ENCODE data around the gene CYP2A6.

CYP2A6 gene

GRCh38 chr19:40798683-40799557 lies 51.3 kb downstream of the CYP2A6 start, which contains the start of gene EGLN2:
EGLN2 (plus strand) TSS chr19:40799191; CDS start chr19:40800573, 1,382 bp downstream.
- no peaks in the 10 kb centered on the region for H3F3A ChIP-seq (ENCODE audit: insufficient read depth, low read length)
- H3K9ac ChIP-seq (ENCODE audit: low read length): peak within 1 kb of the TSS; percentile 94
- H3K27ac ChIP-seq (ENCODE audit: low read depth, low read length, poor library complexity, severe bottlenecking): peak within 1 kb of the TSS; percentile 89
- no peaks in the 10 kb centered on the region for H3K9me2 ChIP-seq (ENCODE audit: low read depth, low read length)
- no peaks in the 10 kb centered on the region for H3K27me3 ChIP-seq (ENCODE audit: insufficient read depth, low read length)
- peak within 1 kb of the TSS; percentile 92 for H3K4me3 ChIP-seq (ENCODE audit: low read depth, low read length, poor library complexity, severe bottlenecking)
- no peaks in the 10 kb centered on the region for H3K9me3 ChIP-seq (ENCODE audit: low read length)
- H3K36me3 ChIP-seq (ENCODE audit: insufficient read depth, low read length): peaks cover 26% of the 10 kb centered on the region; the same call in 1 of the 2 replicates
- H3K4me1 ChIP-seq (ENCODE audit: insufficient read depth, low read length, severe bottlenecking): peaks cover 50% of the 10 kb centered on the region
- no peak within 1 kb of the TSS for H2AFZ ChIP-seq (ENCODE audit: low read length)
- TF ChIP-seq CTCF (IDR thresholded peaks at IDR 0.05; ENCODE audit: low read length) (no peak), EZH2 (IDR thresholded peaks at IDR 0.05; ENCODE audit: borderline replicate concordance, low read length) (no peak)
- H4K20me1 ChIP-seq (ENCODE audit: insufficient read depth, low read length): no peaks in the 10 kb centered on the region
- peak within 1 kb of the TSS; percentile 92 for H3K4me2 ChIP-seq (ENCODE audit: low read length)
- peaks cover 29% of the 10 kb centered on the region for H3K79me2 ChIP-seq (ENCODE audit: insufficient read depth, low read length)

- Histone ChIP-seq H4K20me1 (ENCODE audit: insufficient read depth, low read length) (no peaks in the 10 kb centered on the region), H3K9ac (ENCODE audit: low read length) (peak overlapping the region; percentile 69), H3K4me1 (ENCODE audit: insufficient read depth, low read length, severe bottlenecking) (peaks cover 42% of the 10 kb centered on the region), H3K9me2 (ENCODE audit: low read depth, low read length) (no peaks in the 10 kb centered on the region), H3K9me3 (ENCODE audit: low read length) (no peaks in the 10 kb centered on the region), H3K27me3 (ENCODE audit: insufficient read depth, low read length) (no peaks in the 10 kb centered on the region), H3K4me2 (ENCODE audit: low read length) (peak overlapping the region; percentile 72), H3K79me2 (ENCODE audit: insufficient read depth, low read length) (peaks cover 28% of the 10 kb centered on the region), H3K4me3 (ENCODE audit: low read depth, low read length, poor library complexity, severe bottlenecking) (peak overlapping the region; percentile 56), H3K27ac (ENCODE audit: low read depth, low read length, poor library complexity, severe bottlenecking) (peak overlapping the region; percentile 89), H3K36me3 (ENCODE audit: insufficient read depth, low read length) (peaks cover 26% of the 10 kb centered on the region; the same call in 1 of the 2 replicates), H2AFZ (ENCODE audit: low read length) (no peak overlapping the region), H3F3A (ENCODE audit: insufficient read depth, low read length) (no peaks in the 10 kb centered on the region)
- peak; percentile 50; the same call in 1 of the 2 replicates for TF ChIP-seq CTCF (IDR thresholded peaks at IDR 0.05; ENCODE audit: low read length)
- TF ChIP-seq EZH2 (IDR thresholded peaks at IDR 0.05; ENCODE audit: borderline replicate concordance, low read length): no peak
These were observed 52.1 kb downstream of the CYP2A6 start for GRCh38 chr19:40797963-40798682.

GRCh38 chr19:40797166-40797962 lies 52.9 kb downstream of the CYP2A6 start:
- Histone ChIP-seq H3K9ac (ENCODE audit: low read length) (peak overlapping the region; percentile 69; the same call in 1 of the 2 replicates), H4K20me1 (ENCODE audit: insufficient read depth, low read length) (no peaks in the 10 kb centered on the region), H3K27ac (ENCODE audit: low read depth, low read length, poor library complexity, severe bottlenecking) (peak overlapping the region; percentile 89), H3F3A (ENCODE audit: insufficient read depth, low read length) (no peaks in the 10 kb centered on the region), H3K4me2 (ENCODE audit: low read length) (peak overlapping the region; percentile 72; the same call in 1 of the 2 replicates), H3K27me3 (ENCODE audit: insufficient read depth, low read length) (no peaks in the 10 kb centered on the region), H3K79me2 (ENCODE audit: insufficient read depth, low read length) (peaks cover 27% of the 10 kb centered on the region), H3K9me2 (ENCODE audit: low read depth, low read length) (no peaks in the 10 kb centered on the region), H3K9me3 (ENCODE audit: low read length) (no peaks in the 10 kb centered on the region), H3K4me3 (ENCODE audit: low read depth, low read length, poor library complexity, severe bottlenecking) (no peak overlapping the region), H3K4me1 (ENCODE audit: insufficient read depth, low read length, severe bottlenecking) (peaks cover 36% of the 10 kb centered on the region), H3K36me3 (ENCODE audit: insufficient read depth, low read length) (peaks cover 19% of the 10 kb centered on the region; the same call in 1 of the 2 replicates), H2AFZ (ENCODE audit: low read length) (no peak overlapping the region)
- TF ChIP-seq EZH2 (IDR thresholded peaks at IDR 0.05; ENCODE audit: borderline replicate concordance, low read length) (no peak), CTCF (IDR thresholded peaks at IDR 0.05; ENCODE audit: low read length) (no peak)
